Measurements from ENCODE around the gene COL25A1. TPM values are rescaled to one million over a fixed set of nuclear protein-coding genes. Genes with fewer than 3 reads are reported as not detected.

The COL25A1 gene
- total RNA-seq, 1 experiment from 2014 or later = not detected

DNA sequence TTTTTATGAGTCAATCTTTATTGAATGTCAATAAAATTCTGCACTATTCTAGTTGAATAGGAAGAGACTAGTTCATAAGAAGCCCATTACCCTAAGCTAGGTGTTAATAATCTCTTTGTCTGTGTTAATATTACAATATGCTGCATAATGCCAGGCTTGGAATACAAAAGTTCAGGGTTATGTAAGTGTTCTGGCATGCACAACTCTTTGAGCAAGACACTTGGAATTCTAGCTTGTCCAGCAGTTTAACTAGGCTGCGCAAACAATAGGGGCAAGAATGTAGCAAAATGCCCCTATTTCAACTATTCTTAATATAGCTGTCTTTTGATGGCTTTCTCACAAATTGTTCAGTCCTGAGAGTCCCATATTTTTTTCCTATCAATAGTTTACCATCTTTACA lies 508.3 kb downstream of the COL25A1 start:
- CTCF ChIA-PET = no interaction called here
- Histone ChIP-seq H3K4me2 (ENCODE audit: low read length) (no peak overlapping the region), H3K4me3 (replicated peaks in 1 of 2; ENCODE audit: low read depth in 1 of 2, low read length in 2 of 2) (no peak overlapping the region), H3K79me2 (ENCODE audit: insufficient read depth, low read length) (no peaks in the 10 kb centered on the region), H2AFZ (ENCODE audit: low read depth, low read length, poor library complexity, severe bottlenecking) (no peak overlapping the region), H3K4me1 (ENCODE audit: control insufficient read depth in 1 of 2, insufficient read depth in 2 of 2, low read length in 2 of 2) (no peaks in the 10 kb centered on the region), H3K9ac (ENCODE audit: low read length) (no peak overlapping the region), H3K9me3 (ENCODE audit: control insufficient read depth in 1 of 2, insufficient read depth in 1 of 2, low read depth in 1 of 2, low read length in 2 of 2) (no peaks in the 10 kb centered on the region), H3K27ac (ENCODE audit: low read depth, low read length) (no peak overlapping the region), H3K36me3 (ENCODE audit: control insufficient read depth in 1 of 2, insufficient read depth in 2 of 2, low read length in 2 of 2) (no peaks in the 10 kb centered on the region), H3K27me3 (ENCODE audit: insufficient read depth, low read length) (no peaks in the 10 kb centered on the region), H4K20me1 (ENCODE audit: insufficient read depth) (no peaks in the 10 kb centered on the region), H3K9me2 (ENCODE audit: insufficient read depth) (no peaks in the 10 kb centered on the region)
- RAD21 ChIA-PET (ENCODE audit: low non-redundant PET in 1 of 2, low total read pairs in 2 of 2, uncharacterized antibody in 2 of 2, unreplicated experiment in 2 of 2) = interaction anchor here in 1 of 2 experiments (0.7 kb wide), 1 partner anchor 505 kb away, joined by 3 read pairs; no protein-coding TSS in a partner anchor
- no TSS peak for BruUV-seq (replicated peaks)
- POLR2A ChIA-PET = no interaction called here
- TF ChIP-seq EZH2phosphoT487 (IDR thresholded peaks at IDR 0.05; ENCODE audit: borderline replicate concordance) = no peak
- TF ChIP-seq TCF7L2 (IDR thresholded peaks at IDR 0.05; ENCODE audit: borderline replicate concordance, extremely low read depth, insufficient read depth, insufficient read length) = no peak
- no peak for TF ChIP-seq JUND (IDR thresholded peaks at IDR 0.05)
- no peak for TF ChIP-seq POLR2AphosphoS5 (IDR thresholded peaks at IDR 0.05; ENCODE audit: low read depth, low read length)
- TF ChIP-seq FOSL1 (IDR thresholded peaks at IDR 0.05; ENCODE audit: low read depth) = no peak
- no peak for TF ChIP-seq SIN3A (IDR thresholded peaks at IDR 0.05; ENCODE audit: low read depth)
- TF ChIP-seq, protein P1, sequence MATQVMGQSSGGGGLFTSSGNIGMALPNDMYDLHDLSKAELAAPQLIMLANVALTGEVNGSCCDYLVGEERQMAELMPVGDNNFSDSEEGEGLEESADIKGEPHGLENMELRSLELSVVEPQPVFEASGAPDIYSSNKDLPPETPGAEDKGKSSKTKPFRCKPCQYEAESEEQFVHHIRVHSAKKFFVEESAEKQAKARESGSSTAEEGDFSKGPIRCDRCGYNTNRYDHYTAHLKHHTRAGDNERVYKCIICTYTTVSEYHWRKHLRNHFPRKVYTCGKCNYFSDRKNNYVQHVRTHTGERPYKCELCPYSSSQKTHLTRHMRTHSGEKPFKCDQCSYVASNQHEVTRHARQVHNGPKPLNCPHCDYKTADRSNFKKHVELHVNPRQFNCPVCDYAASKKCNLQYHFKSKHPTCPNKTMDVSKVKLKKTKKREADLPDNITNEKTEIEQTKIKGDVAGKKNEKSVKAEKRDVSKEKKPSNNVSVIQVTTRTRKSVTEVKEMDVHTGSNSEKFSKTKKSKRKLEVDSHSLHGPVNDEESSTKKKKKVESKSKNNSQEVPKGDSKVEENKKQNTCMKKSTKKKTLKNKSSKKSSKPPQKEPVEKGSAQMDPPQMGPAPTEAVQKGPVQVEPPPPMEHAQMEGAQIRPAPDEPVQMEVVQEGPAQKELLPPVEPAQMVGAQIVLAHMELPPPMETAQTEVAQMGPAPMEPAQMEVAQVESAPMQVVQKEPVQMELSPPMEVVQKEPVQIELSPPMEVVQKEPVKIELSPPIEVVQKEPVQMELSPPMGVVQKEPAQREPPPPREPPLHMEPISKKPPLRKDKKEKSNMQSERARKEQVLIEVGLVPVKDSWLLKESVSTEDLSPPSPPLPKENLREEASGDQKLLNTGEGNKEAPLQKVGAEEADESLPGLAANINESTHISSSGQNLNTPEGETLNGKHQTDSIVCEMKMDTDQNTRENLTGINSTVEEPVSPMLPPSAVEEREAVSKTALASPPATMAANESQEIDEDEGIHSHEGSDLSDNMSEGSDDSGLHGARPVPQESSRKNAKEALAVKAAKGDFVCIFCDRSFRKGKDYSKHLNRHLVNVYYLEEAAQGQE (IDR thresholded peaks at IDR 0.05; ENCODE audit: low read depth) = no peak
- no peak for TF ChIP-seq EGR1 (IDR thresholded peaks at IDR 0.05; ENCODE audit: low read depth)
- no peak for TF ChIP-seq CBX3 (IDR thresholded peaks at IDR 0.05; ENCODE audit: low read depth)
- TF ChIP-seq RAD21 (IDR thresholded peaks at IDR 0.05; ENCODE audit: low read depth) = no peak
- TF ChIP-seq POLR2A (IDR thresholded peaks at IDR 0.05; ENCODE audit: borderline replicate concordance, extremely low read depth, insufficient read depth, insufficient read length) = no peak
- no peak for TF ChIP-seq YY1 (IDR thresholded peaks at IDR 0.05; ENCODE audit: extremely low read depth, insufficient replicate concordance, low read depth, low read length)
- TF ChIP-seq, protein P2, sequence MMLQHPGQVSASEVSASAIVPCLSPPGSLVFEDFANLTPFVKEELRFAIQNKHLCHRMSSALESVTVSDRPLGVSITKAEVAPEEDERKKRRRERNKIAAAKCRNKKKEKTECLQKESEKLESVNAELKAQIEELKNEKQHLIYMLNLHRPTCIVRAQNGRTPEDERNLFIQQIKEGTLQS (IDR thresholded peaks at IDR 0.05) = no peak
- intact Hi-C loops (cut with micrococcal nuclease) = no loop called here
- DNase-seq (ENCODE audit: low read depth, low spot score) (no peak), ATAC-seq (no peak)
